ENCODE results near the gene SURF4.

The SURF4 gene

GRCh38 chr9:133375724-133376654, at the start of gene SURF4, which contains the start of gene STKLD1:
Gene SURF4, minus strand, starts transcription at chr9:133376060. Its CDS starts 91 bp downstream, at chr9:133375969.
Gene STKLD1, plus strand, starts transcription at chr9:133376366. Its CDS starts 108 bp downstream, at chr9:133376474.
- TF ChIP-seq POLR2AphosphoS5 (IDR thresholded peaks at IDR 0.05; ENCODE audit: borderline replicate concordance, low read depth, low read length) = peak; percentile 33; the same call in 1 of the 2 replicates
- no peak for TF ChIP-seq FOXP2 (optimal IDR thresholded peaks at IDR 0.05; ENCODE audit: control extremely low read depth, extremely low read length, insufficient read depth)
- Histone ChIP-seq H3K9me3 (ENCODE audit: low read depth, low read length) (no peaks in the 10 kb centered on the region), H3K36me3 (ENCODE audit: insufficient read depth, low read length) (peaks cover 12% of the 10 kb centered on the region; the same call in 1 of the 2 replicates), H3K27ac (peak within 1 kb of the TSS; percentile 87), H3K4me3 (peak within 1 kb of the TSS; percentile 95), H3K9ac (ENCODE audit: insufficient read length) (peak within 1 kb of the TSS; percentile 88)
- DNase-seq (ENCODE audit: low read depth, low spot score) = peak; percentile 45

GRCh38 chr9:133425049-133425632, 49.3 kb upstream of the SURF4 start:
- no peak overlapping the region for H3K4me3 ChIP-seq

GRCh38 chr9:133424187-133424586, 48.3 kb upstream of the SURF4 start:
- Histone ChIP-seq H3K9me3 (ENCODE audit: low read depth, low read length) (no peaks in the 10 kb centered on the region), H3K36me3 (ENCODE audit: insufficient read depth, low read length) (no peaks in the 10 kb centered on the region), H3K4me3 (no peak overlapping the region), H3K9ac (ENCODE audit: insufficient read length) (no peak overlapping the region), H3K27ac (no peak overlapping the region)
- no peak for DNase-seq (ENCODE audit: low read depth, low spot score)
- TF ChIP-seq FOXP2 (optimal IDR thresholded peaks at IDR 0.05; ENCODE audit: control extremely low read depth, extremely low read length, insufficient read depth) (no peak), EZH2 (IDR thresholded peaks at IDR 0.05) (no peak), POLR2AphosphoS5 (IDR thresholded peaks at IDR 0.05; ENCODE audit: borderline replicate concordance, low read depth, low read length) (no peak)

More at GRCh38 chr9:133425049-133425632, 49.3 kb upstream of the SURF4 start:
- Histone ChIP-seq H3K9me3 (ENCODE audit: low read depth, low read length) (no peaks in the 10 kb centered on the region), H3K36me3 (ENCODE audit: insufficient read depth, low read length) (no peaks in the 10 kb centered on the region), H3K27ac (no peak overlapping the region), H3K9ac (ENCODE audit: insufficient read length) (no peak overlapping the region)
- DNase-seq (ENCODE audit: low read depth, low spot score) = no peak
- TF ChIP-seq POLR2AphosphoS5 (IDR thresholded peaks at IDR 0.05; ENCODE audit: borderline replicate concordance, low read depth, low read length) (no peak), EZH2 (IDR thresholded peaks at IDR 0.05) (no peak), FOXP2 (optimal IDR thresholded peaks at IDR 0.05; ENCODE audit: control extremely low read depth, extremely low read length, insufficient read depth) (no peak)

GRCh38 chr9:133423216-133423615, 47.4 kb upstream of the SURF4 start:
- TF ChIP-seq FOXP2 (optimal IDR thresholded peaks at IDR 0.05; ENCODE audit: control extremely low read depth, extremely low read length, insufficient read depth) = no peak
- no peak for TF ChIP-seq EZH2 (IDR thresholded peaks at IDR 0.05)
- TF ChIP-seq POLR2AphosphoS5 (IDR thresholded peaks at IDR 0.05; ENCODE audit: borderline replicate concordance, low read depth, low read length) = no peak
- no peak for DNase-seq (ENCODE audit: low read depth, low spot score)
- no peaks in the 10 kb centered on the region for H3K9me3 ChIP-seq (ENCODE audit: low read depth, low read length)
- no peak overlapping the region for H3K4me3 ChIP-seq
- H3K36me3 ChIP-seq (ENCODE audit: insufficient read depth, low read length) = no peaks in the 10 kb centered on the region
- H3K27ac ChIP-seq = no peak overlapping the region
- no peak overlapping the region for H3K9ac ChIP-seq (ENCODE audit: insufficient read length)

- Histone ChIP-seq H3K4me3 (no peak within 1 kb of the TSS), H3K36me3 (ENCODE audit: insufficient read depth, low read length) (no peaks in the 10 kb centered on the region), H3K9ac (ENCODE audit: insufficient read length) (no peak within 1 kb of the TSS), H3K27ac (no peak within 1 kb of the TSS), H3K9me3 (ENCODE audit: low read depth, low read length) (no peaks in the 10 kb centered on the region)
- no peak for DNase-seq (ENCODE audit: low read depth, low spot score)
- TF ChIP-seq EZH2 (IDR thresholded peaks at IDR 0.05) = no peak
- no peak for TF ChIP-seq POLR2AphosphoS5 (IDR thresholded peaks at IDR 0.05; ENCODE audit: borderline replicate concordance, low read depth, low read length)
- no peak for TF ChIP-seq FOXP2 (optimal IDR thresholded peaks at IDR 0.05; ENCODE audit: control extremely low read depth, extremely low read length, insufficient read depth)
These were observed 46.0 kb upstream of the SURF4 start, which contains the start of gene ADAMTS13 for GRCh38 chr9:133421615-133422542. Gene ADAMTS13, plus strand, starts transcription at chr9:133422367. Its CDS starts 77 bp downstream, at chr9:133422444.

GRCh38 chr9:133420392-133420827, 44.5 kb upstream of the SURF4 start:
- Histone ChIP-seq H3K36me3 (ENCODE audit: insufficient read depth, low read length) (peaks cover 7% of the 10 kb centered on the region), H3K9ac (ENCODE audit: insufficient read length) (no peak overlapping the region), H3K27ac (no peak overlapping the region), H3K9me3 (ENCODE audit: low read depth, low read length) (no peaks in the 10 kb centered on the region), H3K4me3 (no peak overlapping the region)
- TF ChIP-seq EZH2 (IDR thresholded peaks at IDR 0.05) (no peak), FOXP2 (optimal IDR thresholded peaks at IDR 0.05; ENCODE audit: control extremely low read depth, extremely low read length, insufficient read depth) (no peak), POLR2AphosphoS5 (IDR thresholded peaks at IDR 0.05; ENCODE audit: borderline replicate concordance, low read depth, low read length) (no peak)
- DNase-seq (ENCODE audit: low read depth, low spot score) = no peak

GRCh38 chr9:133419005-133419404, 43.1 kb upstream of the SURF4 start:
- TF ChIP-seq FOXP2 (optimal IDR thresholded peaks at IDR 0.05; ENCODE audit: control extremely low read depth, extremely low read length, insufficient read depth) (no peak), EZH2 (IDR thresholded peaks at IDR 0.05) (no peak), POLR2AphosphoS5 (IDR thresholded peaks at IDR 0.05; ENCODE audit: borderline replicate concordance, low read depth, low read length) (no peak)
- Histone ChIP-seq H3K4me3 (peak overlapping the region; percentile 84), H3K27ac (no peak overlapping the region)

More at GRCh38 chr9:133419005-133419404, 43.1 kb upstream of the SURF4 start:
- H3K9me3 ChIP-seq (ENCODE audit: low read depth, low read length) = no peaks in the 10 kb centered on the region
- H3K9ac ChIP-seq (ENCODE audit: insufficient read length) = no peak overlapping the region
- DNase-seq (ENCODE audit: low read depth, low spot score) = no peak
- peaks cover 21% of the 10 kb centered on the region for H3K36me3 ChIP-seq (ENCODE audit: insufficient read depth, low read length)
